ENCODE measurements around the gene UBA6. TPM values are rescaled to one million over a fixed set of nuclear protein-coding genes. Genes with fewer than 3 reads are reported as not detected.
A peak's percentile ranks its signal among the peaks of the same experiment; 100 is the strongest.

Gene UBA6
- total and polyA plus RNA-seq, 2 experiments from 2014 or later: 38.8 to 61.9 TPM

DNA sequence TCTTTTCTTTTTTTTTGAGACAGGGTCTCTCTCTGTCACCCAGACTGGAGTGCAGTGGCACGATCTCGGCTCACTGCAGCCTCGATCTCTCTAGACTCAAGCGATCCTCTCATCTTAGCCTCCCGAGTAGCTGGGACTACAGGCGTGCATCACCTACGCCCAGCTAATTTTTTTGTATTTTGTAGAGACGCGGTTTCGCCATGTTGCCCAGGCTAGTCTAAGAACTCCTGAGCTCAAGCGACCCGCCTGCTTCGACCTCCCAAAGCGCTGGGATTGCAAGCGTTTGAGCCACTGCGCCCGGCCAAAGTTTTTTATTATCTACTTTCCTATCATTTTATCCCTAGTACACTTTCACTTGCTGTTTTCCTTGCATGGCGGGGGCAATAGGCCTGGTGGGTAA is 1.4 kb downstream of the UBA6 start:
- no peaks in the 10 kb centered on the region; the same call in 1 of the 2 replicates for H3F3A ChIP-seq (ENCODE audit: insufficient read depth)
- in situ Hi-C loops (cut with MboI): no loop called here
- no peak overlapping the region for H2AFZ ChIP-seq
- no peak for DNase-seq
- no peaks in the 10 kb centered on the region for H3K27me3 ChIP-seq (replicated peaks; ENCODE audit: insufficient read depth)
- H3K4me1 ChIP-seq (ENCODE audit: insufficient read depth): peaks cover 28% of the 10 kb centered on the region
- H3K4me2 ChIP-seq (ENCODE audit: unreplicated experiment): peak overlapping the region; percentile 93
- no peaks in the 10 kb centered on the region for H4K20me1 ChIP-seq (ENCODE audit: insufficient read depth)
- H3K36me3 ChIP-seq (ENCODE audit: low read depth): no peaks in the 10 kb centered on the region
- peaks cover 97% of the 10 kb centered on the region for H3K79me2 ChIP-seq (ENCODE audit: insufficient read depth)
- peak overlapping the region; percentile 95 for H3K4me3 ChIP-seq
- no peaks in the 10 kb centered on the region for H3K9me2 ChIP-seq (ENCODE audit: insufficient read depth)
- peak overlapping the region; percentile 92 for H3K9ac ChIP-seq
- H3K27ac ChIP-seq: peak overlapping the region; percentile 82; the same call in 1 of the 2 replicates
- WGBS, 2 experiments (ENCODE audit: low coverage in 1 of 2, low lambda C conversion rate in 2 of 2, missing lambda C conversion rate in 2 of 2): 93 to 94% methylated on average over 18 of the region's 18 CpGs
- TF ChIP-seq EZH2phosphoT487 (IDR thresholded peaks at IDR 0.05; ENCODE audit: insufficient read depth, low read depth): no peak
- TF ChIP-seq EZH2 (IDR thresholded peaks at IDR 0.05; ENCODE audit: insufficient read depth, poor library complexity, severe bottlenecking): no peak
- H3K9me3 ChIP-seq (ENCODE audit: low read depth): no peaks in the 10 kb centered on the region

DNA sequence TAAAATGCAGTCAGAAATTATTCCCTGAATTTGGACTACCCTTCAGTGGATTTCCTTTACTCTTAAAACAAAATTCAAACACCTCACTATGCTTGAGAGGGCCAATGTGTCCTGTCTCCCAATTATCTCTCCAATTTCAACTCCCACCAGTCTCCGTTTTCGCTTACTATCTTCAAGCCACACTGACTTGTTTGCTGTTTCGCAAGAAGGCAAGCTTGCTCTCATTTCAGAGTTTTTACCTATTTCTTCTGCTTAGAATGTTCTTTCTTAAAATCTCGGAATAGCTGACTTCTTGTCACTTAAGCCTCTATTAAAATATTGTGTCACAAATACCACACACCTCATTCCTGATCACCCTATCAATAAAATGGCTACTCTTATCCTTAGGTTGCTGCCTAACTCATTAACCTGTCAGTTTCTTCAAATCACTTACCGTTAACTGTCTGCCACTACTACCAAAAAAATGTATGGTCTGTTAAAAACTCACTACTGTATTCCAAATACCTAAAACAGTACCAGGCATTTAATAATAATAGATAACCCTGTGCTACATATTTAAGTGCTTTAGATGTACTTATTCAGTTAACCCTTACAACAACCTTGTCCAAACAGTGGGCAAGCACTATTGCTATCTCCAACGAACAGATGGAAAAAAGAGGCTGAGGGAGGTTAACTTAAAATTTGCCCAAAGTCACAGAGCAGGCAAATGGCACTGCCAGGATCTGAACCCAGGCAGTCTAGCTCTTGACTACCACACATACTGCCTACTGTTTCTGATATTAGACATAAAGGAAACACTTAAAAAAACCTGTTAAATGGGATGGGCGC is 2.9 kb downstream of the UBA6 start:
- Histone ChIP-seq H3K27ac (no peak overlapping the region), H3K27me3 (replicated peaks; ENCODE audit: insufficient read depth) (no peaks in the 10 kb centered on the region), H3F3A (ENCODE audit: insufficient read depth) (no peaks in the 10 kb centered on the region; the same call in 1 of the 2 replicates), H3K4me3 (no peak overlapping the region), H3K9me2 (ENCODE audit: insufficient read depth) (no peaks in the 10 kb centered on the region), H3K4me1 (ENCODE audit: insufficient read depth) (peaks cover 28% of the 10 kb centered on the region), H3K9ac (no peak overlapping the region), H3K4me2 (ENCODE audit: unreplicated experiment) (no peak overlapping the region), H2AFZ (no peak overlapping the region), H3K36me3 (ENCODE audit: low read depth) (no peaks in the 10 kb centered on the region), H3K9me3 (ENCODE audit: low read depth) (no peaks in the 10 kb centered on the region), H3K79me2 (ENCODE audit: insufficient read depth) (peaks cover 96% of the 10 kb centered on the region), H4K20me1 (ENCODE audit: insufficient read depth) (no peaks in the 10 kb centered on the region)
- in situ Hi-C loops (cut with MboI): no loop called here
- no peak for DNase-seq
- TF ChIP-seq EZH2 (IDR thresholded peaks at IDR 0.05; ENCODE audit: insufficient read depth, poor library complexity, severe bottlenecking): no peak
- TF ChIP-seq EZH2phosphoT487 (IDR thresholded peaks at IDR 0.05; ENCODE audit: insufficient read depth, low read depth): no peak
- WGBS, 2 experiments (ENCODE audit: low coverage in 1 of 2, low lambda C conversion rate in 2 of 2, missing lambda C conversion rate in 2 of 2): 71 to 72% methylated on average over 7 of the region's 7 CpGs

DNA sequence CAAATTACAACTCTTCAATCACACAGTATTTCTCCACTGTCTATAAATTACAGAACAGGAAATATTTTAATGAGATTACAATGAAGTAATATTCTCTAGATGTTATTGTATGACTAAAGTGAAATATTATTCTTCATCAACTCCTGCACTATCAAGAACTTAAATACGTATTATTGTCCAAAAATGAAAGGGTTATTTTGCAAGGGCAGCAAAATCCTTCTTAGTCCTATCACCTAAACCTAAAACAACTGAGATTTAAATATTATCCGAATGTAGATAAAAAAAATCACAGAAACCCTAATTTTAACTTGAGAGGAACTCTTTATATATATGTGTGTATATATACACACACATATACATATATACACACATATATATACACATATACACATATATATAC is 4.9 kb downstream of the UBA6 start:
- Histone ChIP-seq H3K9me3 (ENCODE audit: low read depth) (no peaks in the 10 kb centered on the region), H3F3A (ENCODE audit: insufficient read depth) (peaks cover 4% of the 10 kb centered on the region; the same call in 1 of the 2 replicates), H3K9me2 (ENCODE audit: insufficient read depth) (no peaks in the 10 kb centered on the region), H3K27ac (no peak overlapping the region), H3K4me3 (no peak overlapping the region), H3K4me2 (ENCODE audit: unreplicated experiment) (no peak overlapping the region), H2AFZ (no peak overlapping the region), H4K20me1 (ENCODE audit: insufficient read depth) (no peaks in the 10 kb centered on the region), H3K36me3 (ENCODE audit: low read depth) (peaks cover 19% of the 10 kb centered on the region), H3K4me1 (ENCODE audit: insufficient read depth) (peaks cover 15% of the 10 kb centered on the region), H3K27me3 (replicated peaks; ENCODE audit: insufficient read depth) (no peaks in the 10 kb centered on the region), H3K79me2 (ENCODE audit: insufficient read depth) (peaks cover 98% of the 10 kb centered on the region), H3K9ac (no peak overlapping the region)
- WGBS, 2 experiments (ENCODE audit: low coverage in 1 of 2, low lambda C conversion rate in 2 of 2, missing lambda C conversion rate in 2 of 2): 98 to 100% methylated on average over 2 of the region's 2 CpGs
- in situ Hi-C loops (cut with MboI): no loop called here
- DNase-seq: no peak
- TF ChIP-seq EZH2 (IDR thresholded peaks at IDR 0.05; ENCODE audit: insufficient read depth, poor library complexity, severe bottlenecking) (no peak), EZH2phosphoT487 (IDR thresholded peaks at IDR 0.05; ENCODE audit: insufficient read depth, low read depth) (no peak)

DNA sequence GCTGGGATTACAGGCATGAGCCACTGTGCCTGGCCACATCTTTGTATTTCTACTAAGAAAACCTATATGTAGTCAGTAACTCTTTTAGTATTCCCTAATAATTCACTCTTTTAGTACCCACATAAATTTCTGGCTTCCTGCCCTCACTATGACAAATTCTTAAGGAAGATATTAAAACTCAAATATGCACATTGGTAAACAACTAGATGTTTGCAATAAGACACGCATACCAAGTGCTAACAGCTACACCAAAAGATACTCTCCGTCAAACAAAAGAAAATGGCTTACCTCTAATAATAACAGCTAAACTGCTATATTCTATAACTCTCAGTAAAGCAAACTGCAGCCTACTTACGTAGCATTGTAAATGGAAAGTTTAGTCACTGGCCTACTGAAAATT is 6.3 kb downstream of the UBA6 start:
- Histone ChIP-seq H3F3A (ENCODE audit: insufficient read depth) (peaks cover 13% of the 10 kb centered on the region), H4K20me1 (ENCODE audit: insufficient read depth) (no peaks in the 10 kb centered on the region), H3K4me3 (no peak overlapping the region), H3K4me2 (ENCODE audit: unreplicated experiment) (no peak overlapping the region), H3K36me3 (ENCODE audit: low read depth) (peaks cover 19% of the 10 kb centered on the region), H3K9ac (no peak overlapping the region), H3K9me3 (ENCODE audit: low read depth) (no peaks in the 10 kb centered on the region), H3K9me2 (ENCODE audit: insufficient read depth) (no peaks in the 10 kb centered on the region), H3K27me3 (replicated peaks; ENCODE audit: insufficient read depth) (no peaks in the 10 kb centered on the region), H3K4me1 (ENCODE audit: insufficient read depth) (peaks cover 10% of the 10 kb centered on the region), H3K79me2 (ENCODE audit: insufficient read depth) (peaks cover 99% of the 10 kb centered on the region), H3K27ac (no peak overlapping the region), H2AFZ (no peak overlapping the region)
- TF ChIP-seq EZH2 (IDR thresholded peaks at IDR 0.05; ENCODE audit: insufficient read depth, poor library complexity, severe bottlenecking) (no peak), EZH2phosphoT487 (IDR thresholded peaks at IDR 0.05; ENCODE audit: insufficient read depth, low read depth) (no peak)
- in situ Hi-C loops (cut with MboI): no loop called here
- no peak for DNase-seq
- 80 to 85% methylated on average over 3 of the region's 3 CpGs for WGBS, 2 experiments (ENCODE audit: low coverage in 1 of 2, low lambda C conversion rate in 2 of 2, missing lambda C conversion rate in 2 of 2)
